H1 (cell line): Measurements from ENCODE around the gene SETX. TPM values are rescaled to one million over a fixed set of nuclear protein-coding genes. Genes with fewer than 3 reads are reported as not detected.

Experiments
- CTCF ChIA-PET: fragments of 300-600 bp; sonication (Branson Sonifier 250); formaldehyde crosslinking; loops from one replicate; lab custom pipeline; 2021; ENCODE audit not compliant: partially characterized antibody; lab: Charles Lee
- POLR2A ChIA-PET: fragments of 300-600 bp; sonication (Branson Sonifier 250); formaldehyde crosslinking; loops from one replicate; lab custom pipeline; 2021; ENCODE audit warnings: inconsistent platforms; ENCODE audit not compliant: partially characterized antibody; lab: Charles Lee
- DNase-seq, 2 experiments: peaks; one replicate each; pipeline versions ENCODE4 v3.0.0 to v3.0.0-alpha.2; 2010 to 2022; ENCODE audit warnings: low spot score in 2 of 2, low read depth in 1 of 2, mixed read lengths in 1 of 2
- FAIRE-seq: peaks from 2 replicates; lab custom pipeline; 2011; peaks lifted over from hg19 to GRCh38; lab: Jason Lieb, UNC
- H2AFZ ChIP-seq: 2 replicates; pipeline ENCODE4 v1.8.1; 2012; ENCODE audit warnings: low read length, inconsistent platforms
- H2AK5ac ChIP-seq: 2 replicates; pipeline ENCODE4 v1.6.1; 2013; ENCODE audit warnings: low read depth, low read length
- H2BK120ac ChIP-seq: replicated peaks from 2 replicates; pipeline ENCODE3; 2013; ENCODE audit warnings: low read depth, low read length, inconsistent platforms
- H2BK12ac ChIP-seq: 2 replicates; pipeline ENCODE4 v1.6.1; 2013; ENCODE audit warnings: low read depth, low read length
- H2BK15ac ChIP-seq: 2 replicates; pipeline ENCODE4 v1.6.1; 2013; ENCODE audit warnings: low read length
- H2BK20ac ChIP-seq: 2 replicates; pipeline ENCODE4 v1.6.1; 2013; ENCODE audit warnings: low read length
- H2BK5ac ChIP-seq: 2 replicates; pipeline ENCODE4 v1.6.1; 2013; ENCODE audit warnings: low read depth, low read length
- H3K14ac ChIP-seq: 2 replicates; pipeline ENCODE4 v1.6.1; 2013; ENCODE audit warnings: inconsistent platforms; ENCODE audit not compliant: insufficient read length
- H3K18ac ChIP-seq: 2 replicates; pipeline ENCODE4 v1.6.1; 2013; ENCODE audit warnings: low read length; ENCODE audit errors: extremely low read depth
- H3K23ac ChIP-seq: 2 replicates; pipeline ENCODE4 v1.6.1; 2013; ENCODE audit warnings: inconsistent platforms; ENCODE audit not compliant: insufficient read length
- H3K23me2 ChIP-seq: 2 replicates; pipeline ENCODE4 v1.6.1; 2013; ENCODE audit warnings: low read depth, low read length
- H3K27ac ChIP-seq: 2 replicates; pipeline ENCODE4 v1.6.1; 2011; ENCODE audit warnings: low read depth, low read length, inconsistent platforms
- H3K27me3 ChIP-seq, 4 experiments: replicated peaks in 1 of 4; 1 replicate in 1 of 4; 2 replicates in 3 of 4; pipeline versions ENCODE4 v1.6.1 to v1.8.1; 2011 to 2013; ENCODE audit warnings: low read length in 3 of 4, mild to moderate bottlenecking in 3 of 4, inconsistent platforms in 2 of 4, mixed read lengths in 2 of 4, moderate library complexity in 1 of 4; ENCODE audit not compliant: control insufficient read depth in 3 of 4, insufficient read depth in 3 of 4; ENCODE audit errors: extremely low read depth in 1 of 4
- H3K36me3 ChIP-seq, 4 experiments: 2 replicates each; pipeline versions ENCODE4 v1.6.1 to v1.8.1; 2011 to 2013; ENCODE audit warnings: mild to moderate bottlenecking in 4 of 4, low read length in 3 of 4, moderate library complexity in 2 of 4, control low read depth in 1 of 4, inconsistent platforms in 1 of 4; ENCODE audit not compliant: insufficient read depth in 4 of 4, control insufficient read depth in 2 of 4
- H3K4ac ChIP-seq: replicated peaks from 2 replicates; pipeline ENCODE3; 2013; ENCODE audit warnings: low read length, low read depth, mixed read lengths, inconsistent platforms; ENCODE audit not compliant: insufficient read length
- H3K4me1 ChIP-seq, 4 experiments: replicated peaks in 1 of 4; 1 replicate in 1 of 4; 2 replicates in 3 of 4; pipeline versions ENCODE4 v1.6.1 to v1.8.1; 2011 to 2013; ENCODE audit warnings: low read length in 3 of 4, inconsistent platforms in 2 of 4, mixed read lengths in 1 of 4; ENCODE audit not compliant: insufficient read depth in 4 of 4, control insufficient read depth in 3 of 4
- H3K4me2 ChIP-seq, 2 experiments: 2 replicates each; pipeline versions ENCODE4 v1.6.1 to v1.8.1; 2011 to 2013; ENCODE audit warnings: low read depth in 2 of 2, low read length in 2 of 2, control low read depth in 1 of 2, inconsistent platforms in 1 of 2, mild to moderate bottlenecking in 1 of 2; ENCODE audit not compliant: insufficient read depth in 1 of 2
- H3K4me3 ChIP-seq, 4 experiments: fragments of 200-600, 300-600 bp in 1 of 4; sonication (generic), shearing (Covaris generic), sonication (Bioruptor Twin) in 1 of 4; 2 replicates each; pipeline versions ENCODE4 v1.5.1 to v1.8.1; 2011 to 2016; ENCODE audit warnings: low read length in 4 of 4, low read depth in 3 of 4, control low read depth in 2 of 4, inconsistent platforms in 2 of 4, mild to moderate bottlenecking in 2 of 4, mixed read lengths in 1 of 4, moderate library complexity in 1 of 4; ENCODE audit not compliant: insufficient read depth in 2 of 4; ENCODE audit errors: extremely low read depth in 1 of 4
- H3K56ac ChIP-seq: replicated peaks from 2 replicates; pipeline ENCODE3; 2013; ENCODE audit warnings: low read depth, mild to moderate bottlenecking, mixed read lengths, low read length, inconsistent platforms; ENCODE audit not compliant: insufficient read length
- H3K79me1 ChIP-seq: 2 replicates; pipeline ENCODE4 v1.6.1; 2013; ENCODE audit warnings: low read depth, low read length, control low read depth
- H3K79me2 ChIP-seq, 2 experiments: 2 replicates each; pipeline versions ENCODE4 v1.6.1 to v1.8.1; 2012 to 2013; ENCODE audit warnings: low read length in 2 of 2, mild to moderate bottlenecking in 2 of 2, inconsistent platforms in 1 of 2; ENCODE audit not compliant: insufficient read depth in 2 of 2, control insufficient read depth in 1 of 2
- H3K9ac ChIP-seq, 4 experiments: replicated peaks in 1 of 4; 1 replicate in 1 of 4; 2 replicates in 3 of 4; pipeline versions ENCODE4 v1.6.1 to v1.8.1; 2011 to 2013; ENCODE audit warnings: low read depth in 3 of 4, low read length in 3 of 4, control low read depth in 2 of 4, mild to moderate bottlenecking in 2 of 4, moderate library complexity in 2 of 4, inconsistent platforms in 1 of 4; ENCODE audit errors: extremely low read depth in 1 of 4
- H3K9me3 ChIP-seq, 2 experiments: 2 replicates each; pipeline versions ENCODE4 v1.6.1 to v1.8.1; 2012 to 2013; ENCODE audit warnings: mild to moderate bottlenecking in 2 of 2, moderate library complexity in 2 of 2, control low read depth in 1 of 2, inconsistent platforms in 1 of 2, low read depth in 1 of 2, low read length in 1 of 2, mixed read lengths in 1 of 2; ENCODE audit not compliant: insufficient read depth in 2 of 2
- H4K20me1 ChIP-seq, 2 experiments: replicated peaks in 1 of 2; 2 replicates each; pipeline versions ENCODE3 to v1.8.1; 2011 to 2013; ENCODE audit warnings: inconsistent platforms in 2 of 2, low read length in 2 of 2, mild to moderate bottlenecking in 1 of 2; ENCODE audit not compliant: insufficient read depth in 2 of 2, control insufficient read depth in 1 of 2
- H4K5ac ChIP-seq: 2 replicates; pipeline ENCODE4 v1.6.1; 2013; ENCODE audit warnings: low read length, low read depth, mixed read lengths, inconsistent platforms; ENCODE audit not compliant: insufficient read length
- H4K8ac ChIP-seq: 2 replicates; pipeline ENCODE4 v1.8.0; 2013; ENCODE audit warnings: mild to moderate bottlenecking, moderate library complexity, low read length, inconsistent platforms; ENCODE audit not compliant: insufficient read depth; ENCODE audit errors: extremely low read depth
- H4K91ac ChIP-seq: replicated peaks from 2 replicates; pipeline ENCODE3; 2013; ENCODE audit warnings: low read length, mixed read lengths, inconsistent platforms; ENCODE audit not compliant: insufficient read length
- BCL11A ChIP-seq, 2 experiments: IDR thresholded peaks; one replicate each; pipeline ENCODE4 v1.6.1; 2011; ENCODE audit warnings: low read depth in 2 of 2, low read length in 2 of 2, mild to moderate bottlenecking in 2 of 2
- CHD1 ChIP-seq: IDR thresholded peaks from 2 replicates; pipeline ENCODE4 v1.6.1; 2012; ENCODE audit warnings: low read depth, low read length, improper control_type of control experiment
- CTBP2 ChIP-seq: IDR thresholded peaks from 2 replicates; pipeline ENCODE4 v1.7.0; 2011; ENCODE audit warnings: borderline replicate concordance, mild to moderate bottlenecking, moderate library complexity, mixed read lengths, low read length; ENCODE audit not compliant: insufficient read depth, insufficient read length
- EGR1 ChIP-seq: IDR thresholded peaks from 2 replicates; pipeline ENCODE4 v1.6.1; 2011; ENCODE audit warnings: low read depth, low read length, borderline replicate concordance
- JUN ChIP-seq: IDR thresholded peaks from 2 replicates; pipeline ENCODE4 v1.6.1; 2011; ENCODE audit warnings: low read depth, mild to moderate bottlenecking, improper control_type of control experiment, low read length
- KDM1A ChIP-seq: fragments of 200-600, 300-600 bp; sonication (generic); IDR thresholded peaks from 2 replicates; pipeline ENCODE4 v1.7.1; 2016; ENCODE audit warnings: mild to moderate bottlenecking, low read length, borderline replicate concordance
- MAFK ChIP-seq: IDR thresholded peaks from 2 replicates; pipeline ENCODE4 v1.6.1; 2012; ENCODE audit warnings: low read depth, mild to moderate bottlenecking, improper control_type of control experiment, low read length
- NRF1 ChIP-seq: IDR thresholded peaks from 2 replicates; pipeline ENCODE4 v1.6.1; 2011; ENCODE audit warnings: mild to moderate bottlenecking, low read depth, low read length, improper control_type of control experiment
- POLR2A ChIP-seq, 2 experiments: IDR thresholded peaks; 1 replicate in 1 of 2; 2 replicates in 1 of 2; pipeline ENCODE4 v1.6.1; 2011; ENCODE audit warnings: low read depth in 2 of 2, low read length in 2 of 2, mild to moderate bottlenecking in 2 of 2; ENCODE audit errors: control extremely low read depth in 1 of 2
- POLR2AphosphoS5 ChIP-seq: IDR thresholded peaks from 2 replicates; pipeline ENCODE4 v1.6.1; 2011; ENCODE audit warnings: low read depth, low read length
- RFX5 ChIP-seq: IDR thresholded peaks from 2 replicates; pipeline ENCODE4 v1.6.1; 2011; ENCODE audit warnings: low read depth, low read length, improper control_type of control experiment, borderline replicate concordance
- SP4 ChIP-seq: IDR thresholded peaks from 2 replicates; pipeline ENCODE4 v1.6.1; 2012; ENCODE audit warnings: low read length, inconsistent platforms
- TAF1 ChIP-seq: IDR thresholded peaks from 2 replicates; pipeline ENCODE4 v1.6.1; 2011; ENCODE audit warnings: mild to moderate bottlenecking, low read depth, low read length
- TAF7 ChIP-seq: optimal IDR thresholded peaks from 2 replicates; pipeline ENCODE3; 2011; ENCODE audit warnings: low read depth, mild to moderate bottlenecking, inconsistent platforms, low read length, moderate library complexity, borderline replicate concordance
- WGBS, 2 experiments: shearing (Covaris generic) in 1 of 2; methylation state at CpG; one replicate each; pipeline versions ENCODE4 v1.1.6 to v1.1.7; 2013 to 2015; ENCODE audit warnings: low lambda C conversion rate in 2 of 2, mixed read lengths in 2 of 2, inconsistent platforms in 1 of 2, low coverage in 1 of 2, missing lambda C conversion rate in 1 of 2; ENCODE audit not compliant: insufficient replicate concordance in 2 of 2, insufficient coverage in 1 of 2, insufficient read length in 1 of 2; ENCODE audit errors: extremely low coverage in 1 of 2, missing lambda C conversion rate in 1 of 2; 5-methylcytosine and 5-hydroxymethylcytosine counted together
- polyA plus RNA-seq, 7 experiments: library from polyadenylated mRNA; depleted of rRNA in 3 of 7; stranded (reverse) in 5 of 7; unstranded in 2 of 7; fragments of >200 nt in 5 of 7; fragments of 200-250 nt in 2 of 7; gene quantifications; 1 replicate in 5 of 7; 2 replicates in 1 of 7; 4 replicates in 1 of 7; pipeline versions ENCODE4 v1.2.1 to v1.2.3, GENCODE V29; 2011 to 2013; ENCODE audit warnings: missing spikeins in 2 of 7, mixed read lengths in 2 of 7
- total RNA-seq: library from RNA; stranded (reverse); fragmentation: NEBNext Ultra II Directional; extraction: Animal tissue kit (Norgen Biotek cat#: 25700); gene quantifications from 2 replicates; pipeline ENCODE4 v1.2.1, GENCODE V29; 2021
- TF ChIP-seq, protein P1 (sequence below): IDR thresholded peaks from 2 replicates; pipeline ENCODE4 v1.6.1; 2012; ENCODE audit warnings: inconsistent platforms

The SETX gene
- total and polyA plus RNA-seq, 2 of the 8 experiments (the other 6 are each of a cell fraction or from before 2014, with no cell fraction given) = 15.1 to 37.9 TPM

- H3K4ac ChIP-seq = no peak overlapping the region
- no peaks in the 10 kb centered on the region for H3K79me2 ChIP-seq
- TF ChIP-seq TAF7 (no peak), MAFK (no peak), RFX5 (no peak), BCL11A (IDR thresholded peaks at IDR 0.05; ENCODE audit: low read depth in 2 of 2, low read length in 2 of 2) (no peak), CHD1 (no peak), POLR2A (IDR thresholded peaks at IDR 0.05; ENCODE audit: control extremely low read depth in 1 of 2, low read depth in 2 of 2, low read length in 2 of 2) (no peak), EGR1 (no peak), TAF1 (no peak), NRF1 (no peak), JUN (no peak), KDM1A (no peak), SP4 (no peak), CTBP2 (no peak), POLR2AphosphoS5 (no peak)
- TF ChIP-seq, protein P1, sequence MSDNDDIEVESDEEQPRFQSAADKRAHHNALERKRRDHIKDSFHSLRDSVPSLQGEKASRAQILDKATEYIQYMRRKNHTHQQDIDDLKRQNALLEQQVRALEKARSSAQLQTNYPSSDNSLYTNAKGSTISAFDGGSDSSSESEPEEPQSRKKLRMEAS = no peak
- TF ChIP-seq, all 59 proteins: peak for 0
- no peak overlapping the region for H2BK20ac ChIP-seq
- no peak overlapping the region for H3K23ac ChIP-seq
- H2BK120ac ChIP-seq = no peak overlapping the region
- no peak overlapping the region for H2AFZ ChIP-seq
- ChIA-PET POLR2A (no interaction called here), CTCF (no interaction called here)
- no peak overlapping the region for H2BK15ac ChIP-seq
- no peaks in the 10 kb centered on the region for H3K27me3 ChIP-seq
- H3K56ac ChIP-seq = no peak overlapping the region
- no peaks in the 10 kb centered on the region for H3K79me1 ChIP-seq
- no peak overlapping the region for H2BK5ac ChIP-seq
- no peak overlapping the region for H3K9ac ChIP-seq
- H3K4me1 ChIP-seq = no peaks in the 10 kb centered on the region
- whole genome bisulfite sequencing, 2 experiments = 84% methylated on average over 3 of the region's 3 CpGs; no CpG with 5 or more reads in 1 of the 2 experiments
- H4K8ac ChIP-seq = no peak overlapping the region
- H3K14ac ChIP-seq = no peak overlapping the region
- no peak overlapping the region for H3K4me2 ChIP-seq
- DNase-seq (no peak), FAIRE-seq (no peak)
- H2BK12ac ChIP-seq = no peak overlapping the region
- H4K5ac ChIP-seq = no peak overlapping the region
- H4K91ac ChIP-seq = no peak overlapping the region
- no peaks in the 10 kb centered on the region for H4K20me1 ChIP-seq
- no peak overlapping the region for H2AK5ac ChIP-seq
- no peaks in the 10 kb centered on the region for H3K36me3 ChIP-seq
- no peak overlapping the region for H3K4me3 ChIP-seq
- no peaks in the 10 kb centered on the region for H3K9me3 ChIP-seq
- no peaks in the 10 kb centered on the region for H3K23me2 ChIP-seq
- H3K27ac ChIP-seq = no peak overlapping the region
- no peak overlapping the region for H3K18ac ChIP-seq
These were observed 11.2 kb upstream of the SETX start for GRCh38 chr9:132365986-132366385.
